Neural progenitor cell (in vitro differentiated cells): ENCODE measurements around the gene NXT1.

Experiments used
- EZH2phosphoT487 ChIP-seq: fragments of 200-600 bp; sonication (generic); IDR thresholded peaks from 2 replicates; pipeline ENCODE4 v1.6.1; 2017; ENCODE audit warnings: antibody characterized with exemption
- TF ChIP-seq, protein P1 (sequence below): fragments of 200-600 bp; sonication (generic); IDR thresholded peaks from 2 replicates; pipeline ENCODE4 v1.5.1; 2017; ENCODE audit warnings: antibody characterized with exemption, mild to moderate bottlenecking

DNA sequence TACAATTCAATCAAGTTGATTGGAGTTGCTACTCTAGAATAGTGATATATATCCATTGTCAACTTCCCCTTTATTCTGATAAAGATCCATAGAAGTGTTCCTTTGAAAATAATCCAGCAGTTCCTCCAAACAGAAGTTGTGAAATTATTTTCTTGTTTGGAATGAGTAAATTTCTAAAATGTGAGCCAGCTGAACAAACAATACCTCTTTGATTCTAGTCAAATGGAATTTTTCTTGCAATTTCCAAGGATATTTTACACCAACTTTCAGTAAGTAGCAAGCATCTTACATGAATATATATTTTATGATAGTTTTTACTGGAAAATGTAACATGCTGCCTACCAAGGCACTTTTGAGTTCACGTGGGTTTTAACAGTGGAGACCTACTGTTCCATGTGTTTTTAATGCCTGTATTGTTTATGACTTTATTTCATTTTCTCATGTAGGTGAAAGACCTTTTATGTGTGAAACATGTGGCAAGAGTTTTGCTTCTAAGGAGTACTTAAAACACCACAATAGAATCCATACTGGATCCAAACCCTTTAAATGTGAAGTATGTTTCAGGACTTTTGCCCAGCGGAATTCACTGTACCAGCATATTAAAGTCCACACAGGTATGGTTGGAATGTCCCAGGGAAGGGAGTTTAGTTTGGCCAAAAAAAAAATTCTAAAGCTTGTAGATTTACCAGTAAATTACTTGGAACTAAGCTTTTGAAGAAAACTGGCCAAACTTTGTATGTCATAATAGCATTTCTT is 17.9 kb downstream of the NXT1 start:
- TF ChIP-seq, protein P1, sequence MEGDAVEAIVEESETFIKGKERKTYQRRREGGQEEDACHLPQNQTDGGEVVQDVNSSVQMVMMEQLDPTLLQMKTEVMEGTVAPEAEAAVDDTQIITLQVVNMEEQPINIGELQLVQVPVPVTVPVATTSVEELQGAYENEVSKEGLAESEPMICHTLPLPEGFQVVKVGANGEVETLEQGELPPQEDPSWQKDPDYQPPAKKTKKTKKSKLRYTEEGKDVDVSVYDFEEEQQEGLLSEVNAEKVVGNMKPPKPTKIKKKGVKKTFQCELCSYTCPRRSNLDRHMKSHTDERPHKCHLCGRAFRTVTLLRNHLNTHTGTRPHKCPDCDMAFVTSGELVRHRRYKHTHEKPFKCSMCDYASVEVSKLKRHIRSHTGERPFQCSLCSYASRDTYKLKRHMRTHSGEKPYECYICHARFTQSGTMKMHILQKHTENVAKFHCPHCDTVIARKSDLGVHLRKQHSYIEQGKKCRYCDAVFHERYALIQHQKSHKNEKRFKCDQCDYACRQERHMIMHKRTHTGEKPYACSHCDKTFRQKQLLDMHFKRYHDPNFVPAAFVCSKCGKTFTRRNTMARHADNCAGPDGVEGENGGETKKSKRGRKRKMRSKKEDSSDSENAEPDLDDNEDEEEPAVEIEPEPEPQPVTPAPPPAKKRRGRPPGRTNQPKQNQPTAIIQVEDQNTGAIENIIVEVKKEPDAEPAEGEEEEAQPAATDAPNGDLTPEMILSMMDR, result no peak
- TF ChIP-seq EZH2phosphoT487, result no peak
